Measurements from ENCODE around the gene XPR1. TPM values are rescaled to one million over a fixed set of nuclear protein-coding genes. Genes with fewer than 3 reads are reported as not detected.

XPR1 gene
- total RNA-seq, 4 donors from 2014 or later, result 15.8 to 26.7 (median 22.8) TPM

GRCh38 chr1:180765151-180765550, 133.3 kb downstream of the XPR1 start:
- Histone ChIP-seq H3K36me3 (no peaks in the 10 kb centered on the region), H3K9me3 (no peaks in the 10 kb centered on the region), H3K27ac (replicated peaks in 1 of 4) (no peak overlapping the region), H3K4me3 (no peak overlapping the region), H3K4me1 (peaks cover 6 to 27% (median 14%) of the 10 kb centered on the region in 4 donors), H3K27me3 (no peaks in the 10 kb centered on the region)
- 60% methylated on average over 2 of the region's 2 CpGs for WGBS
- no peak for TF ChIP-seq CTCF (IDR thresholded peaks at IDR 0.05)
- no peak for TF ChIP-seq EP300 (IDR thresholded peaks at IDR 0.05)
- no peak for TF ChIP-seq POLR2AphosphoS5 (IDR thresholded peaks at IDR 0.05)
- no peak for TF ChIP-seq POLR2A (IDR thresholded peaks at IDR 0.05; ENCODE audit: low read depth)
- no peak for DNase-seq (ENCODE audit: extremely low spot score)
- intact Hi-C loops (cut with DNase I), result no loop called here

- intact Hi-C loops (cut with DNase I), result no loop called here
Observed at GRCh38 chr1:180769889-180770288, 138.1 kb downstream of the XPR1 start.

GRCh38 chr1:180773210-180773865, 141.5 kb downstream of the XPR1 start:
- Histone ChIP-seq H3K27ac (replicated peaks in 1 of 4) (no peak overlapping the region), H3K36me3 (no peaks in the 10 kb centered on the region), H3K27me3 (no peaks in the 10 kb centered on the region), H3K4me3 (no peak overlapping the region), H3K9me3 (no peaks in the 10 kb centered on the region), H3K4me1 (peaks cover 0 to 12% (median 6%) of the 10 kb centered on the region in 4 donors)
- DNase-seq (ENCODE audit: extremely low spot score), result no peak
- WGBS, result 100% methylated on average over 1 of the region's 1 CpG
- TF ChIP-seq EP300 (IDR thresholded peaks at IDR 0.05), result no peak
- intact Hi-C loops (cut with DNase I), result no loop called here

More at GRCh38 chr1:180769889-180770288, 138.1 kb downstream of the XPR1 start:
- TF ChIP-seq CTCF (IDR thresholded peaks at IDR 0.05) (no peak), EP300 (IDR thresholded peaks at IDR 0.05) (no peak), POLR2A (IDR thresholded peaks at IDR 0.05; ENCODE audit: low read depth) (no peak), POLR2AphosphoS5 (IDR thresholded peaks at IDR 0.05) (no peak)
- H3K36me3 ChIP-seq, result no peaks in the 10 kb centered on the region
- peaks cover 0 to 21% (median 13%) of the 10 kb centered on the region in 4 donors for H3K4me1 ChIP-seq
- no peak for DNase-seq (ENCODE audit: extremely low spot score)
- no peaks in the 10 kb centered on the region for H3K27me3 ChIP-seq
- H3K4me3 ChIP-seq, result no peak overlapping the region
- no peak overlapping the region for H3K27ac ChIP-seq (replicated peaks in 1 of 4)
- H3K9me3 ChIP-seq, result no peaks in the 10 kb centered on the region

GRCh38 chr1:180775801-180776200, 144.0 kb downstream of the XPR1 start:
- WGBS, result 93% methylated on average over 2 of the region's 2 CpGs
- TF ChIP-seq POLR2A (IDR thresholded peaks at IDR 0.05; ENCODE audit: low read depth), result no peak
- no peak for TF ChIP-seq CTCF (IDR thresholded peaks at IDR 0.05)
- TF ChIP-seq POLR2AphosphoS5 (IDR thresholded peaks at IDR 0.05), result no peak
- no peak for DNase-seq (ENCODE audit: extremely low spot score)
- no peaks in the 10 kb centered on the region for H3K27me3 ChIP-seq
- no peak overlapping the region for H3K27ac ChIP-seq (replicated peaks in 1 of 4)
- no peak overlapping the region for H3K4me3 ChIP-seq
- no peaks in the 10 kb centered on the region for H3K9me3 ChIP-seq
- intact Hi-C loops (cut with DNase I), result no loop called here
- H3K36me3 ChIP-seq, result no peaks in the 10 kb centered on the region
- peaks cover 0 to 12% (median under 1%) of the 10 kb centered on the region in 4 donors for H3K4me1 ChIP-seq

GRCh38 chr1:180777072-180777689, 145.4 kb downstream of the XPR1 start:
- TF ChIP-seq CTCF (IDR thresholded peaks at IDR 0.05), result no peak
- no peak for TF ChIP-seq EP300 (IDR thresholded peaks at IDR 0.05)
- no peak for TF ChIP-seq POLR2AphosphoS5 (IDR thresholded peaks at IDR 0.05)
- TF ChIP-seq POLR2A (IDR thresholded peaks at IDR 0.05; ENCODE audit: low read depth), result no peak
- intact Hi-C loops (cut with DNase I), result no loop called here
- no peaks in the 10 kb centered on the region for H3K36me3 ChIP-seq
- H3K27ac ChIP-seq (replicated peaks in 1 of 4), result no peak overlapping the region
- peaks cover 0 to 20% (median 3%) of the 10 kb centered on the region in 4 donors for H3K4me1 ChIP-seq
- no peaks in the 10 kb centered on the region for H3K27me3 ChIP-seq
- 89% methylated on average over 4 of the region's 4 CpGs for WGBS
- no peak for DNase-seq (ENCODE audit: extremely low spot score)
- no peaks in the 10 kb centered on the region for H3K9me3 ChIP-seq
- no peak overlapping the region for H3K4me3 ChIP-seq

Data from esophagus muscularis mucosa (tissue), 4 donors.